Endothelial cell of umbilical vein (primary cell): ENCODE data around the gene AZU1. TPM values are rescaled to one million over a fixed set of nuclear protein-coding genes. Genes with fewer than 3 reads are reported as not detected.
A peak's percentile ranks its signal among the peaks of the same experiment; 100 is the strongest.

Experiments
- BruUV-seq: library from RNA; stranded (reverse); fragments of 400-500 nt; replicated peaks from 2 replicates; lab custom pipeline; 2021; lab: Mats Ljungman, UMichigan
- CTCF ChIA-PET: fragments of 300-600, 350-600 bp; sonication (Branson Sonifier 250); formaldehyde crosslinking; loops from one replicate; lab custom pipeline; 2021; ENCODE audit warnings: antibody characterized with exemption, inconsistent platforms; lab: Charles Lee
- POLR2A ChIA-PET: fragments of 300-600, 350-600 bp; sonication (Branson Sonifier 250); formaldehyde crosslinking; loops from one replicate; lab custom pipeline; 2021; ENCODE audit warnings: antibody characterized with exemption, inconsistent platforms; lab: Charles Lee
- DNase-seq: peaks from one replicate; pipeline ENCODE4 v3.0.0-alpha.2; 2011; ENCODE audit warnings: low read depth, low spot score
- FAIRE-seq: peaks from 2 replicates; lab custom pipeline; 2011; peaks lifted over from hg19 to GRCh38; lab: Jason Lieb, UNC
- H2AFZ ChIP-seq: 2 replicates; pipeline ENCODE4 v1.6.0; 2012; ENCODE audit warnings: low read depth, low read length, control low read depth, inconsistent platforms
- H3K27ac ChIP-seq: 2 replicates; pipeline ENCODE4 v1.5.1; 2011; ENCODE audit warnings: low read depth, mild to moderate bottlenecking, control low read depth, low read length, moderate library complexity; ENCODE audit not compliant: insufficient read depth
- H3K27me3 ChIP-seq, 2 experiments: 2 replicates each; pipeline versions ENCODE4 v1.6.0 to v1.6.1; 2011; ENCODE audit warnings: low read length in 2 of 2, mixed read lengths in 1 of 2; ENCODE audit not compliant: control insufficient read depth in 2 of 2, insufficient read depth in 2 of 2
- H3K36me3 ChIP-seq, 2 experiments: 2 replicates in 1 of 2; 3 replicates in 1 of 2; pipeline ENCODE4 v1.5.1; 2011; ENCODE audit warnings: low read length in 2 of 2, mild to moderate bottlenecking in 1 of 2, moderate library complexity in 1 of 2; ENCODE audit not compliant: control insufficient read depth in 2 of 2, insufficient read depth in 2 of 2; ENCODE audit errors: extremely low read depth in 1 of 2
- H3K4me1 ChIP-seq: 3 replicates; pipeline ENCODE4 v1.5.1; 2011; ENCODE audit warnings: mild to moderate bottlenecking, low read length; ENCODE audit not compliant: control insufficient read depth, insufficient read depth; ENCODE audit errors: extremely low read depth
- H3K4me2 ChIP-seq: 2 replicates; pipeline ENCODE4 v1.6.1; 2011; ENCODE audit warnings: low read length, control low read depth, mixed read lengths; ENCODE audit not compliant: insufficient read depth
- H3K4me3 ChIP-seq, 3 experiments: fragments of 200-600 bp in 1 of 3; sonication (generic), shearing (Covaris generic) in 1 of 3; replicated peaks in 1 of 3; 2 replicates each; pipeline ENCODE4 v1.5.1; 2011 to 2016; ENCODE audit warnings: control low read depth in 3 of 3, low read length in 3 of 3, mild to moderate bottlenecking in 2 of 3, inconsistent platforms in 1 of 3, low read depth in 1 of 3, moderate library complexity in 1 of 3; ENCODE audit not compliant: insufficient read depth in 1 of 3
- H3K79me2 ChIP-seq: 2 replicates; pipeline ENCODE4 v1.6.0; 2012; ENCODE audit warnings: low read length, inconsistent platforms; ENCODE audit not compliant: control insufficient read depth, insufficient read depth
- H3K9ac ChIP-seq: replicated peaks from 2 replicates; pipeline ENCODE3; 2011; ENCODE audit warnings: low read length, control low read depth; ENCODE audit not compliant: insufficient read depth; ENCODE audit errors: extremely low read depth
- H3K9me1 ChIP-seq: replicated peaks from 3 replicates; pipeline ENCODE4 v1.6.0; 2011; ENCODE audit warnings: mild to moderate bottlenecking, low read length; ENCODE audit not compliant: control insufficient read depth, insufficient read depth; ENCODE audit errors: extremely low read depth
- H3K9me3 ChIP-seq: replicated peaks from 2 replicates; pipeline ENCODE4 v1.5.1; 2012; ENCODE audit warnings: low read length, inconsistent platforms; ENCODE audit not compliant: control insufficient read depth, insufficient read depth
- H4K20me1 ChIP-seq: replicated peaks from 2 replicates; pipeline ENCODE3; 2011; ENCODE audit warnings: mild to moderate bottlenecking, low read length; ENCODE audit not compliant: control insufficient read depth, insufficient read depth; ENCODE audit errors: extremely low read depth
- EZH2 ChIP-seq: IDR thresholded peaks from 2 replicates; pipeline ENCODE4 v1.6.1; 2012; ENCODE audit warnings: borderline replicate concordance, low read depth, mild to moderate bottlenecking, moderate library complexity, low read length, inconsistent platforms; ENCODE audit not compliant: severe bottlenecking
- FOS ChIP-seq: IDR thresholded peaks from 2 replicates; pipeline ENCODE4 v1.6.1; 2011; ENCODE audit warnings: mild to moderate bottlenecking, low read length, moderate library complexity, borderline replicate concordance; ENCODE audit not compliant: insufficient read depth
- GATA2 ChIP-seq: IDR thresholded peaks from 2 replicates; pipeline ENCODE4 v1.7.0; 2011; ENCODE audit warnings: low read depth, mild to moderate bottlenecking, moderate library complexity, mixed read lengths, low read length; ENCODE audit not compliant: insufficient read length, insufficient read depth
- JUN ChIP-seq: IDR thresholded peaks from 2 replicates; pipeline ENCODE4 v1.6.1; 2011; ENCODE audit warnings: borderline replicate concordance, low read depth; ENCODE audit not compliant: insufficient read length, insufficient read depth
- MYC ChIP-seq: IDR thresholded peaks from one replicate; pipeline ENCODE4 v1.6.1; 2011; ENCODE audit warnings: mild to moderate bottlenecking, low read depth, low read length
- POLR2A ChIP-seq: IDR thresholded peaks from 2 replicates; pipeline ENCODE4 v1.6.1; 2012; ENCODE audit warnings: low read depth, mild to moderate bottlenecking, control low read depth, low read length
- POLR2AphosphoS5 ChIP-seq: IDR thresholded peaks from 2 replicates; pipeline ENCODE4 v1.6.1; 2012; ENCODE audit warnings: low read depth, mild to moderate bottlenecking, control low read depth, low read length, moderate library complexity; ENCODE audit not compliant: insufficient read depth
- dilution Hi-C: fragments of 300-500 bp; cut with MboI; formaldehyde crosslinking; loops from one replicate; pipeline ENCODE4 v1.15.0; 2019; ENCODE audit warnings: low sequenced_read_pairs; ENCODE audit not compliant: extremely low pct_ligation_motif_present
- intact Hi-C: fragments of 100-400 bp; cut with micrococcal nuclease; formaldehyde crosslinking; loops from one replicate; pipeline ENCODE4 v1.10.0; 2022
- polyA plus RNA-seq, 4 experiments: library from polyadenylated mRNA; depleted of rRNA in 3 of 4; stranded (reverse) in 3 of 4; unstranded in 1 of 4; fragments of >200 nt; gene quantifications; 2 replicates each; pipeline versions ENCODE4 v1.2.1 to v1.2.3, GENCODE V29; 2011 to 2012; ENCODE audit warnings: missing spikeins in 1 of 4
- total RNA-seq: library from RNA; stranded (reverse); gene quantifications from 2 replicates; pipeline ENCODE4 v1.2.3, GENCODE V29; 2021
- TF ChIP-seq, protein P1 (sequence below): IDR thresholded peaks from 2 replicates; pipeline ENCODE4 v1.6.1; 2011; ENCODE audit not compliant: insufficient read depth, insufficient read length

Gene AZU1
- total and polyA plus RNA-seq, 2 donors (not counting 3 experiments of a cell fraction or from before 2014, with no cell fraction given), result 0.12 TPM; not detected in 1

DNA sequence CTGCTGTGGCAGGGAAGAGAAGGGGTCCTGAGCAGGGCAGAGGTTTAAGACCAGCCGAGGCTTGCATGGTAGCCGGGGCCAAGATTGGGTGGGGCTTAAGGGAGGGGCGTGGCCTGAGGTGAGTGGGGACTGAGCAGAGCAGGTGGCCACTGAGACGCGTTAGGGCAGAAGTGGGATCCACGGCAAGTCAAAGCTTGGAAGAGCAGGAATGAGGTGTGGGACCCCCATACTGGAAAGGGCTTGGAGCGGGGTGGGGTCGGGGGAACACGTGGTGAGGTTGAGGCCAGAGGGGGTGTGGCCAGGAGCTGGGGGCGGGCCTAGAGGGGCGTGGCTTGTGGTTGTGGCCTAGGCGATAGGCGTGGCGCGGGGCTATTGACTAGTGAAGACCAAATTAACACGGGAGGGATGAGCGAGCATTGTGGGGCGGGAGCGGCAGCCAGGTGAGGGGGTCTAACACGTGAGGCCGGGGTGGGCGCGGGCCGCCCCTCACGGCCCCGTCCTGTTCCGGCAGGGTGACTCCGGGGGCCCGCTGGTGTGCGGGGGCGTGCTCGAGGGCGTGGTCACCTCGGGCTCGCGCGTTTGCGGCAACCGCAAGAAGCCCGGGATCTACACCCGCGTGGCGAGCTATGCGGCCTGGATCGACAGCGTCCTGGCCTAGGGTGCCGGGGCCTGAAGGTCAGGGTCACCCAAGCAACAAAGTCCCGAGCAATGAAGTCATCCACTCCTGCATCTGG, 35.1 kb downstream of the AZU1 start:
- TF ChIP-seq MYC (no peak), EZH2 (no peak), POLR2A (no peak), FOS (no peak), GATA2 (no peak), POLR2AphosphoS5 (no peak), JUN (no peak)
- TF ChIP-seq, protein P1, sequence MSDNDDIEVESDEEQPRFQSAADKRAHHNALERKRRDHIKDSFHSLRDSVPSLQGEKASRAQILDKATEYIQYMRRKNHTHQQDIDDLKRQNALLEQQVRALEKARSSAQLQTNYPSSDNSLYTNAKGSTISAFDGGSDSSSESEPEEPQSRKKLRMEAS, result no peak
- H3K4me1 ChIP-seq, result no peaks in the 10 kb centered on the region
- intact Hi-C loops, result loop anchor here (2.0 kb wide), 2 partner anchors 46 to 58 kb away; no protein-coding TSS in a partner anchor
- ChIA-PET POLR2A (interaction anchor here (0.6 to 1.1 kb wide), 2 partner anchors 32 to 122 kb away, joined by 4 to 6 read pairs; no protein-coding TSS in a partner anchor), CTCF (interaction anchor here (0.9 to 2.4 kb wide), 12 partner anchors 10 to 121 kb away, joined by 3 to 16 read pairs (median 5); partner anchors contain the start of genes MED16, PRTN3, RNU6-9 and WDR18)
- no peaks in the 10 kb centered on the region for H4K20me1 ChIP-seq
- H3K9me1 ChIP-seq, result no peaks in the 10 kb centered on the region
- H3K4me3 ChIP-seq, result no peak overlapping the region
- no peaks in the 10 kb centered on the region for H3K9me3 ChIP-seq
- H3K27me3 ChIP-seq, result peaks cover 0 to 2% of the 10 kb centered on the region in 2 experiments
- no peak overlapping the region for H3K4me2 ChIP-seq
- H3K9ac ChIP-seq, result no peak overlapping the region
- dilution Hi-C loops, result no loop called here
- H3K27ac ChIP-seq, result no peak overlapping the region
- DNase-seq (peak; percentile 47), FAIRE-seq (peak; percentile 37)
- no TSS peak for BruUV-seq
- no peaks in the 10 kb centered on the region for H3K79me2 ChIP-seq
- H2AFZ ChIP-seq, result peak overlapping the region; percentile 43
- peaks cover 0 to 3% of the 10 kb centered on the region in 2 experiments for H3K36me3 ChIP-seq
